ENCODE data around the gene ATP4B. TPM values are rescaled to one million over a fixed set of nuclear protein-coding genes. Genes with fewer than 3 reads are reported as not detected.

The ATP4B gene
- not detected for total RNA-seq

DNA sequence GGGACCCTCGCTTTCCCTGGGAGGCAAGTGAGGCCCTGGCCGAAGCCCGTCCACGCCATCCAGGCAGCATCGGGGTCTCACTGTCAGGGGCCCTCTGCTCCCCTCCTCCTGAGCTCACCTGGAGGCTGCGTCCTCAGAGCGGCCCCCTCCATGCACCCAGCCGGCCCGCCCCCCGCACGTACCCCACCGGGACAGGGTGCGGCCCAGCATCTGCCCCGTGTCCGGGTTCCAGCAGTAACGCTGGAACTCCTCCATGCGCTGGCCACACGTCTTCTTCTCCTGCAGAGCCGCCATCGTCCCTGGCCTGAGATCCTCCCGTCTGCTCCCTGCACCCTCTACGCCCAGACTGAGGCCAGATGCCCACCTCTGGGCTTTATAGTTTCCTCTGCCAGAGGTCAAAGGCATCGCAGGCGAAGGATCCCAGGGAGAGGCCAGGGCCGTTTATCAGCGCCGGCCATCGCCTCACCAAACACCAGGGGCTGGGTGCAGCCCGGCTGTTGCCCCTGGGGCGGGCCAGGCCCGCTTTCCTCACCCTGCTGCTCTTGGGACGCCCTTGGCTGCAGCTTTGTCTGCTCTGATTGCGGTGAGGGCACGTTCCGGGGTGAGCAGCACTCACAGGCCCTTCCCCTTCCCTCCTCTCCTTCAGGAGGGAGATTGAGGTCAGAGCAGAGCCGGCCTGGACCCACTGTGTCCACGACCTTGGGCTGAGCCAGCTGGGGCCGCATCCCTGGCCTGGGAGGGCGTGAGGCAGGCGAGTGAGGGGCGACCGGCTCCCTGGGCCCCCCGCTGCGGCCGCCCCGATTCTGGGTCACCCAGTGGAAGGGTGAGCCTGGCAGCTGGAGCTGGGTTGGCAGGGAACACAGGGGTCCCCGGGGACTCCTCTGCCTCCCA is at the start of gene ATP4B:
ATP4B (minus strand) TSS at position 348 of the 891 bp plus-strand sequence; CDS start at position 294, 54 bp downstream.

DNA sequence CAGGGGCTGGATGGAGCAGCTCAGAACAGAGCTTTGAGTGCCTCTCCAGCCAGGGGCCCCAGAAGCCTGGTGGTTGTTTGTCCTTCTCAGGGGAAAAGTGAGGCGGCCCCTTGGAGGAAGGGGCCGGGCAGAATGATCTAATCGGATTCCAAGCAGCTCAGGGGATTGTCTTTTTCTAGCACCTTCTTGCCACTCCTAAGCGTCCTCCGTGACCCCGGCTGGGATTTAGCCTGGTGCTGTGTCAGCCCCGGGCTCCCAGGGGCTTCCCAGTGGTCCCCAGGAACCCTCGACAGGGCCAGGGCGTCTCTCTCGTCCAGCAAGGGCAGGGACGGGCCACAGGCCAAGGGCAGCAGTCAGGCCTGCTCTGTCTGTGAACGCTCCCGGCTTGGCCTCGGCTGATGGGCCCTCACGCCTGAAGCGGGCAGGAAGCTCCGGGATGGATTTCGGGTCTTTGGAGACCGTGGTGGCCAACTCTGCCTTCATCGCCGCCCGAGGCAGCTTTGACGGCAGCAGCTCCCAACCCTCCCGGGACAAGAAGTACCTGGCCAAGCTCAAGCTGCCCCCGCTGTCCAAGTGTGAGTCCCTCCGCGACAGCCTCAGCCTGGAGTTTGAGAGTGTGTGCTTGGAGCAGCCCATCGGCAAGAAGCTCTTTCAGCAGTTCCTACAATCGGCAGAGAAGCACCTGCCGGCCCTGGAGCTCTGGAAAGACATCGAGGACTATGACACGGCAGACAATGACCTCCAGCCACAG is 9.1 kb upstream of the ATP4B start, which contains the start of gene GRK1:
GRK1 (plus strand) TSS at position 269 of the 751 bp plus-strand sequence; CDS start at position 437, 168 bp downstream.

Other genes with a start within 250 kb of the ATP4B start
- 7.3 TPM for gene ADPRHL1, start 204.7 kb downstream of the ATP4B start, total RNA-seq
- gene DCUN1D2, start 167.5 kb downstream of the ATP4B start, total RNA-seq, result 38.0 TPM
- 77.4 TPM for gene TFDP1, start 73.4 kb downstream of the ATP4B start, total RNA-seq
- 25.6 TPM for gene GRK1, start 9.0 kb upstream of the ATP4B start, total RNA-seq
- gene TMEM255B, start 101.0 kb upstream of the ATP4B start, total RNA-seq, result 4.9 TPM
- gene GAS6, start 205.9 kb upstream of the ATP4B start, total RNA-seq, result 61.8 TPM